Fibroblast of mammary gland (primary cell): ENCODE results near the gene TSPAN16.

Experiments
- DNase-seq: peaks from one replicate; pipeline ENCODE4 v3.0.0-alpha.2; 2010; ENCODE audit warnings: low read depth
- H3K4me3 ChIP-seq: 2 replicates; pipeline ENCODE4 v1.5.1; 2011; ENCODE audit warnings: low read depth, mild to moderate bottlenecking, low read length, moderate library complexity; ENCODE audit not compliant: control insufficient read depth
- CTCF ChIP-seq: conservative IDR thresholded peaks from 2 replicates; pipeline ENCODE4 v1.5.1; 2011; ENCODE audit warnings: low read depth, low read length, inconsistent platforms; ENCODE audit not compliant: control insufficient read depth, insufficient read depth

TSPAN16 gene

GRCh38 chr19:11361037-11361770 lies 65.2 kb downstream of the TSPAN16 start:
- no peak overlapping the region for H3K4me3 ChIP-seq
- TF ChIP-seq CTCF: no peak
- no peak for DNase-seq

- no peak for TF ChIP-seq CTCF
- no peak for DNase-seq
- H3K4me3 ChIP-seq: no peak overlapping the region
Measured at GRCh38 chr19:11361771-11362731, 66.1 kb downstream of the TSPAN16 start.

- no peak for DNase-seq
- no peak for TF ChIP-seq CTCF
- no peak overlapping the region for H3K4me3 ChIP-seq
Measured at GRCh38 chr19:11363881-11364280, 67.9 kb downstream of the TSPAN16 start.

GRCh38 chr19:11364296-11364904 lies 68.4 kb downstream of the TSPAN16 start:
- no peak for TF ChIP-seq CTCF
- DNase-seq: no peak
- H3K4me3 ChIP-seq: no peak overlapping the region

- no peak for DNase-seq
- no peak for TF ChIP-seq CTCF
Measured at GRCh38 chr19:11364935-11365334, 69.0 kb downstream of the TSPAN16 start.

More at GRCh38 chr19:11364935-11365334, 69.0 kb downstream of the TSPAN16 start:
- H3K4me3 ChIP-seq: no peak overlapping the region
